Nucleus accumbens (tissue), 56 donors: Measurements from ENCODE around the gene TCAF2.
"Not testable (repeated sequence)": the region's sequence is repeated elsewhere in the genome, so short reads cannot be mapped to it uniquely, and the experiment has no call there.

Source experiments
- DNase-seq, 56 donors: peaks; one replicate each; lab custom pipeline; 2025; lab: John Stamatoyannopoulos, UW

Gene TCAF2

DNA sequence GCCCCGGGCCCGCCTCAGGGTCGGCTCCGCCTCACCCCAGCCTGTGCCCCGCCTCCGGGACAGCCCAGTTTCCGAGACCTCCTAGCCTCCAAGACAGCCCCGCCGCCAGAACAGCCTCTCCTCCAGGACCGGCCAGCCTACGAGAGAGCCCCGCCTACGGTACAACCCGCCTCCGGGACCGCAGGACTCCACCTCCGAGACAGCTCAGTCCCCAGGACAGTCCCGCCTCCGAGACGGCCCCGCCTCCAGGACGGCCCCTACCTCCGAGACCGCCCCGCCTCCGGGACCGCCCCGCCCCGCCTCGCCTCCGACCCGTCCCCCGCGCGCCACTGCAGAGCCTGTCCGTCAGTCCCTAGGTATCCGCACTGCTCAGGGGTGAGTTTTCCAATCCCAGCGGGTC lies at the start of gene TCAF2:
Gene TCAF2 (plus strand): TSS at position 329 of the 400 bp plus-strand sequence.
- not testable (repeated sequence) for DNase-seq

DNA sequence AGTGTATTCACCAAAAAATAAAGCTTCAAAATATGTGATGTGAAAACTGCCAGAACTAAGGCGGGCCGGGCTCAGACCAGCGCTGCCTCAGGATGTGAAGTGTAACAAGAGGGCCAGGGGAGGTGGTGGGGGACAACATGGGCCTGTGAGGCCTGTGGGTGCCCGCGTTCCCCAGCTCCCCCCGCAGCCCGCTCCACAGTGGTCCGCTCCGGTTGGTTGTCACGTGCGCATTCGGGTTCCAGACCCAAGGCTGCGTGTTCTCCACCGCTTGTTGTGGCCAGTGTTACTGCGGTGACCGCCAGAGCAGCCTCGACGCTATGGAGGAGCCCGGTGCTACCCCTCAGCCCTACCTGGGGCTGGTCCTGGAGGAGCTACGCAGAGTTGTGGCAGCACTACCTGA lies 49.3 kb upstream of the TCAF2 start, which contains the start of gene CTAGE15:
Gene CTAGE15 (plus strand): TSS at position 301 of the 400 bp plus-strand sequence. CDS start 17 bp downstream, at position 318.
- not testable (repeated sequence) for DNase-seq

DNA sequence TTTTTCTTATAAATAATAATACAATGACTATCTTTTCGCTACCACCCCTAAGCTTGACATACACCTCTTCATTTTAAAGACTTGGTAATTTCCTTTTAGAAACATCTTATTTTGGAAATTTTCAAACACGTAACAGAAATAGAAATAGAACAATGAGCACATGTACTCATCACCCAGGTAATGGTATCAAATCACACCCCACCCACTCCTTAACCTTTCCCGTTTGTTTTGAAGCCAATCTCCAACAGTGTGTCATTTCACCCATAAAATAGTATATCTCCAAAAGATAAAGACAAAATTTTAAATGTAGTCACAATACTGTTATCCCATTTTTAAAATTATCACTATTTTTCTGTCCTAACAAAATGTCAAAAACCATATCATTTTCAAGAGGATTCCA lies 32.6 kb upstream of the TCAF2 start:
- not testable (repeated sequence) for DNase-seq

DNA sequence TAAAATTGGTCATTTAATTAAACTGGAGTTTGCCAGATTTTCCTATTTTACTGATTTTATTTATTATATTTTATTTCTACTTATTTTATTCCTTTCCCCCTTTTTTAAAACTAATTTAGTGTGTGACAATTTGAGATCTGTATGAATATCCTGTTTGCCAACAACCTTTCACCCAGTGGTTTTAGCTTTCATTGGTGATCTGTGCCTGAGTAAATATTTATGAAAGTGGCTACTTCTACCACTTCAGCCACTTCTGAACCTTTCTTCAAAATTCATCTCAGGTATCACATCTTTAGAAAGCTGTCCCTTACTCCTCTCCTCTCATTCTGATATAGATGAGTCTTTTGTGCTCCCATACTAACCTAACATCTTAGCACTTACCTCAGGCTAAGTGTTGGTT lies 30.9 kb upstream of the TCAF2 start:
- DNase-seq: not testable (repeated sequence)

DNA sequence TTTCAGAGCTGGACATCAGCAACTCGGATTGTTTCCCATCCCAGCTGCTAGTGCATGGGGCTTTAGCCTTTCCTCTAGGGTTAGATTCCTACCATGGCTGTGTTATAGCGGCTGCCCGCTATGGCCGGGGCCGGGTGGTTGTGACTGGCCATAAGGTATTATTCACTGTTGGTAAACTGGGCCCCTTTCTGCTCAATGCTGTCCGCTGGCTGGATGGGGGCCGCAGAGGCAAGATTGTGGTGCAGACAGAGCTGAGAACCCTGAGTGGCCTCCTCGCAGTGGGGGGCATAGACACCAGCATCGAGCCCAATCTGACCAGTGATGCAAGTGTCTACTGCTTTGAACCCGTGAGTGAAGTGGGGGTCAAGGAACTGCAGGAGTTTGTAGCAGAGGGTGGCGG lies 22.7 kb upstream of the TCAF2 start:
- DNase-seq: not testable (repeated sequence)

DNA sequence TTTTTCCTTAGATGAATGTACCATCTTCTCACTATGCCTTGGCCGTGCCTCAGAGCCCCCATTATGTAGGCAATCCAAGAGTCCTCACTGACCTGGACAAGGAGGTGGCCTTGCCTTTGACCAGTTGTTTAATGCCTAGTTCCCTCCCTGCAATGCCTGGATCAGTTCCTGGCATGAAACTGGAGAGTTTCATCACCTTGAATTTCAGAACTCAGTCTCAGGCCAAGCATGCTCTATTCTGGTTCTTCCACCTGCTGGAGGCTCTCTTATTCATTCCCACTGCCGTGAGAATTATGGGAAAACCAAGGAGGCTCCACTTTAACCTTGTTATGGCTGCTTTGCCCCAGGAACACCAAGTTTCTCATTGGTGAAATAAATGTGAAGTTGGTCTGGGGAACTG lies 17.2 kb upstream of the TCAF2 start:
- not testable (repeated sequence) for DNase-seq

DNA sequence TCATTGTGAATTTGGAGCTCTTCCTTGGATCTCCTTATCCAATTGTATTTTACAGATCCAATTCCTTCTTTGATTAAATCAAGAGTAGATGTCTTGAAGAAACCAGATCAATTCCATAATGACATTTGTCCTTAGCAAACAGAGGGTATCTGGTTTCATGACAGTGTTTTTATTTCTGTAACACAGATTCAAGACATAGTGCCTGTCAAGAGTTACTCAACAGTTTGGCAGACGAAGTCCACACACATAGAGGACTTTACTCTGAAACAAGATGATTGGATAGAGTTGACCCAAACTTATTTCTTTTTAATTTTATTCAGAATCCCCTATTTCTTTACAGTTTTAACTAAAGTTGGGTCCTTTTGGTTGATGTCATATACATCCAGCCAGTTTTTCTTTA lies 14.7 kb upstream of the TCAF2 start:
- not testable (repeated sequence) for DNase-seq

DNA sequence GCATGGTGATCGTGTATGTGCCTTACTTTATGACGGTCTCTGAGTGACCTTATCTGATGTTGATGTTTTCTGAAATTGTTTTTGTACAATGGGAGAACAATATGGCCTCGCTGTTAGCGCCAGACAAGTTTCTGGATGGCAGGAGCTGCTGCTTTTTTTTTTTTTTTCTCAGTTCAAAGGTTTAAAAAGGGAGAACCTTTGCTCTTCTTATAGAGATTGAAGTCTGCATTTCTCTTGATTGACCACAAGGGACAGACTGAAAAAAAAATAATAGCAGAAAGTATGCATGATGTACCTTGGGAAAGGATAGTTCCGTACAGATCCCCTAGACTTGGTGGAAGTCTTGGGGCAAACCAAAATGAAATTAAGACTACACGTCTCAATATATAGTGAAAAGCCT lies 5.2 kb upstream of the TCAF2 start:
- not testable (repeated sequence) for DNase-seq

DNA sequence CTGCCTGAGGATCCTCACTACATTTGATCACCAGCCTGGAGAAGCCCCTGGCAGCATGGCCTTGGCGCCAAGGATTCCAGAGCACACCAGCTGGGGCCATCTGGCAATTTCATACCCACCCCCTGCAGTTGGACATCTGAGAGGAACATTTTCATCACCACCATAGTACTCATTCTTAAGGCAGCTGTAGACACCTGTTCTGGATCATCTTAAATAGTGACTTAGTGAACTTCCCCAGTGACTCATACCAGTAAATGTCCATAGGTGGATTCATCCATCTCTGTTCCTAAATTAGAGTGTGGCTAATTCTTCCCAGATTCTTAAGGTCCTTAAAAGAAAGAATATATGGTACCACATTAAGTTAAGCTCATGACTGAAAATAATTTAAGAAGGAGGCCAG lies 3.6 kb upstream of the TCAF2 start:
- DNase-seq: not testable (repeated sequence)

DNA sequence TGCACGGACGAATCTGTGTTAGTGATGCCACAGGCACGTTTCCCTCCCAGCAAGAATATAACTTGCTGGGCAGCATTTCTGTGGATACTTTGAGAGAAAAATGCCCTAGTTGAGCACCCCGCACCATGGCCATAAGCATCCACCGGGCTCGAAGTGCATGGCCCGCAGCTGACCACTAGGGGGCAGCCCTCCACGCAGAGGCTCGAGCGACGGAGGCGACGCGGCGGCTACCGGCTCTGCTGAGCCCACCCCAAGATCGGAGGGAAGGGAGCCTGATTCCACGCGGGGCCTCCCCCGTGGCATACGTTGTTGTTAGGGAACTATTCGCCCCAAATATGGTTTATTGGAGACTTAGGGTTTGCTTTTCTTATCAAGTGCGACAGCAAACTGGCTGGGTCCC lies 716 bp upstream of the TCAF2 start:
- not testable (repeated sequence) for DNase-seq

DNA sequence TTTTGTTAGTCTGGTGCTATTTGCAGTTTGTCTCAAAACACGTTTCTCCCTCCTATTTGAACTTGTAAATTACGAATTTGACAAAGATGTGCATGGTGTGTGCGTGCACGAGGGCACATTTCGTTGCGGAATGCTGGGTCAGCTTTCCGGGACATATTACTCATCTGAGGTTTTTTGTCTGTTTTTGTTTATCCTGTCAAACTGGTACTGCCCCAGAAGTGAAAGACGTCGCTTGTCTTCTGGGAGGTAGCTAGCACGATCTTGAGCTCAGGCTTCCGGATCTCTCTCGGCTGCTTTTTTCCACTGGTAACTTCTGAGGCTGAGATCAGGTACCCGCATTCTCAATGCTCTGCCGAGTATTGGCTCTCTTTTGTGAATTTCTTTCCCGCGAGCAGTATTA lies 401 bp downstream of the TCAF2 start:
- not testable (repeated sequence) for DNase-seq

DNA sequence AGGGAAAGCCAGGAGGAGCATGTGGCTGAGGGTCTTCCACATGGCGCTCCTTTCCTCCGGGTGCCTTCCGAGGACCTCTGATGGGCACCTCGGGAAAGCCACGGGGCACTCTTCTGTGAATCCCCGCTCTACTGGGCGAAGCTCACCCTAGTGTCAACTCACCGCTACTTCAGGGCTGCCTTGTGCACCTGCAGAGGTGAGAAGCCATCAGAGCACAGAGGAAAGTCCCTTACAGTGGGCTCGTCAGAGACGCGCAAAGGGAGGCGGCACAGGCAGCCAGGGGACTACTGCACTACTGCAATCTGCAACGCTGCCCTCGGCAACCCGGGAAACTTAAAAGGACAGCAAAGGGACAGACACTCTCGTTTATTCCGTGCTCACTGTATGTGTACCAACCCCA lies 1.4 kb downstream of the TCAF2 start:
- DNase-seq: not testable (repeated sequence)

DNA sequence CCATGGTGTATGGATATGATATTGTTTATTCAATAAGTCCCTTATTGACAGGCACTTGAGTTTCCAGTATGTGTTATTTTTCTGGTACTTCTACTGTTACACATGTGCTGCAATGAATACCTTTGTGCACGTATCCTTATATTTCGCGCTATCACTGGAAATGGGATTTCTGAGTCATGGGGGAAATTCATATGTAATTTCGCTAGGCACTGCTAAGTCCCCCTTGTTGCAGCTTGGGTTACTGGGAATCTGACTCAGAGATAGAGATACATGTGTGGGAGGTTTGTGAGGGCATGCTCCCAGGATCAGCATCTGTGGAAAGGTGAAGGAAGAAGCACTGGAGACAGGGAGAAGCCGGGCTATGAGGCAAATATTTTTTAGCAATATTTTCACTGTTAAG lies 9.9 kb downstream of the TCAF2 start:
- DNase-seq: not testable (repeated sequence)

DNA sequence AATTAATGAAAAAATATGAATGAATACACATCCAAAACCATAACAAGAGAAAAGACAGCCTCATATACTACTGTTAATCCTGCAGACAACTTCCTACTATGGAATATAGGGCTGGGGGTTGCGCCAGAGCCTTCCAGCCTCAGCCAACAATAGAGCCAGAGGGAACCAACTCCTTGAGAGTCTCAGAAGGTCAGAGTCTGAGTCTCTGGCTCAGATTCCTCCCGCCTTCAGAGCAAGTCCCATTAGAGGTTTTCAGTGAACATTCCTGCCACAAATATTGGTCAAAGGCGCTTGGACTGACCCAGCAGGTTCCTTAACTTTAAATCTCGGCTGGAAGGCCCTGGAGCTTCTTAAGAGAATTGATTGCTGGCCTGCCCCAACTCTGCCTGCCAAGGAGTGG lies 11.7 kb downstream of the TCAF2 start:
- not testable (repeated sequence) for DNase-seq

DNA sequence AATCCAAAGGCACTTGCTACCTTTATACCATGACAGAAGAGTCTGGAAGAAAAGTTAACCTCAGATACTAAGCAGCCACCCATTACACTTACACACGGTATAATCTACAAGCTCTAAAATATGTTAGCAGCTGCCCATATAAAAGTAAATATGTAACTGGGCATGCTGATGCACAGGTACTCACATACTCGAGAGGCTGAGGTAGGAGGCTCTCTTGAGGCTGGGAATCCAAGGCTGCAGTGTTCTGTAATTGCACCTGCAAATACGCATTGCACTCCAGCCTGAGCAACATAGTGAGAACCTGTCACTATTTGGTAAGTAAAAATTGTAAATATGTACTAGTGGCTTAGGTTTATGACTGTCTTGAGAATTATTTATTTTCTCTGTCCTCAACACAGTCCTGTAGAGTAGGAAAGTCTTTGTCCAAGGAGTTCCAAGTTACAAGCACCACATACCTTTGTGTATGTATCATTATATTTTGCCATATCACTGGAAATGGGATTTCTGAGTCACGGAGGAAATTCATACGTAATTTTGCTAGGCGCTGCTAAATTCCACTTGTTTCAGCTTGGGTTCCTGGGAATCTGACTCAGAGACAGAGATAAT lies 12.3 kb downstream of the TCAF2 start:
- not testable (repeated sequence) for DNase-seq

DNA sequence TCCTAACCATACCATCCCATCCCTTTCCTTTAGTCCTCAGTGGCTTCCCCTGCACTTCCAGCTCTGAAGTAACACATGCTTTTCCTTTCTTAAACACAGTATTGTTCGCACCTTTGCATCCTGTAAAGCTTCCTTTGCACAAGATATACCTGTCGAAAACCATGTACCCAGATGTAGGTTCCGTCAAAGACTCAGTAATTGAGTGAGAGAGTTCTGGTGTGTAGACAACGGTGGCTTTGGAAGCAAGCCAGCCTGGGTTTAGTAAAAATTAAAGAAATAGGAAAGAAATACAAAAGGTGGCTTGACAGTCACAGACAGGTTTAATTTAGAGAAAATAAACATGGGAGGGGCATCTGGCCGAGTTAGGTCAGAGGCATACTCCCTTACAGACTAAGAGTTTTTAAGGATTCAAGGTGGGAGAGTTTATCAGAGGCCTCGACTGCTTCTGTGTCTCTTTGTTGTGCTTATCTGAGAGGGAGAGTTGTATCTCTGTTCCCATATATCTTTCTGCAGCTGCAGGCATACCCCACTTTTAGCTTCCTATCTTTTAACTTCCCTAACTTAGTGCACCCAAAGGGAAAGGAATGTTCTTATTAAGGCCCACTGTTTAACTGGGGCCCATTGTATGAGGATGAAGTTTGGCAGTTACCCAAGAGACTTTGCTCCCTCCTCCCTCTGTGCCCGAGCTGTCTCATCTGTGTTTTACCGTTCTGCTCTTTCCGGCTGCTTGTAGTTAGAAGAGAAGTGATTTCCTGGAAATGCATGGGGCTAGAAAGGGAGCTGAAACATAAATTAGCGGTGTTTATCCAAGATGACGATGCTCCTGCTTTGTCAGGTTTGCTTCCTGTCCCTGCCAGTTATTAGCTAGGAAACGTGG lies 14.8 kb downstream of the TCAF2 start:
- DNase-seq: not testable (repeated sequence)

DNA sequence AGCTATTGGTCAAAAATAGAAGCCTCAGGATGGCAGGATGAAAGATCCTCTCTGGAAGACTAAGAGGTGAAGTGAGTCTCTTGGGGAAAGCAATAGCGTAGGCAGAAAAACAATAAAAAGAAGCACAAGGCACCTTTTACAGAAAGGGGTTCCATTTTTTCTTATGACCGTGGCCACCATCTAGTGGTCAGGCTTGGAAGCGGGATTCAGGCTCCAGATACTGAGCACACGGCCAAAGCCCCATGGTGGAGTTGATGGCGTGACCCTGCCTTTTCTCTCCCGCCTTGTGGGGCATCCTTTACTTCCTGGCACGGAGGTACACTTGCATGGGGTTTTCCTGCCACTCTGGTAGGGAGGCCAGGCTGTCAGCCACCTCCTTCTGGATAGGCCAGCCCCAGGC lies 18.6 kb downstream of the TCAF2 start:
- DNase-seq: not testable (repeated sequence)

DNA sequence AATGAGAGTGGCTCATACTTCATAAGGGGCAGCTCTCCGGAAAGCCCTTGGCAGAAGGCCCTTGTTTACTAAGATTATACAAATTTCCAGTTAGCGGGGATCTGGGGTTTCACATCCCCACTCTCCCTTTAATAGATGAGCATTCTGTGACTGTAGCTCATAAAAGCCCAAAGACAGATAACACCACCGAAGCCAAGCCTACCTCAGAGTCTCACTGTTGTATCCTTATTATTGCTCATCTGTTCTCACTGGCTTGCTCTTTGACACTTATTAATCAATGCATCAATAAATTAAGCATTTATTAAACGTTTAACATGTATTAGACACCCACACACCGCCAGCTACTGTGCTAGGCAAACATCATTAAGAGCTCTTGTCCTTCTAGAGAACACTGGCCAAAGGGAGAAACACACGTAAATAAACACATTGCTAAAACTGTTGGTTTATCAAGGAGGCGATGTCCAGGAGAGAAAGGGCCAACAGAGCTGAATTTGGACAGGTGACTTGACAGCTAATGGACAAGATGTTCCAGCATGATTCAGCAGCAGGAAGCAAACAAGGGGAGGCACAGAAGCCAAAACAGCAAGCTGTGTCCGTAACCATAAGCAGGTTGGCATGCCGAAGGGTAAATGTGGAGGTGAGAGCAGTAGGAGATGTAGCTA lies 19.9 kb downstream of the TCAF2 start:
- DNase-seq: not testable (repeated sequence)

DNA sequence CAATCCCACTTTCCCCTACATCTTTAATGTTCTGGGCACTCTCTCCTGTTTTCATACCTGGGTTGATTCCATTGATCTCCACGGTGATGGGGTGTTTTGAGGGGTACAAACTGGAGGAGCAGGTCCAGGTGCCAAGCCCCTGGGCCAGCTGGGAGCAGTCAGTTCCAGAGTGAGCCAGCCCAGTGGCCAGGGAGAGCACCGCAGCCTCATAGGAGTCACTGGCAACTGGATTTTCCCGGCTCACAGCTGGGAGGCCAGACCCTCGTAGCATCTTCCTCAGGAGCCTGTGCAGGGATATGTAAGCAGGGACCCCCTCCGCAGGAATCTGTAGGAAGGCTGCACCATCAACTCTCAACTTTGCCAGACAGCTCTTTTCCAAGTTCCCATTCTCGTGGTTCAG lies 25.8 kb downstream of the TCAF2 start:
- not testable (repeated sequence) for DNase-seq

DNA sequence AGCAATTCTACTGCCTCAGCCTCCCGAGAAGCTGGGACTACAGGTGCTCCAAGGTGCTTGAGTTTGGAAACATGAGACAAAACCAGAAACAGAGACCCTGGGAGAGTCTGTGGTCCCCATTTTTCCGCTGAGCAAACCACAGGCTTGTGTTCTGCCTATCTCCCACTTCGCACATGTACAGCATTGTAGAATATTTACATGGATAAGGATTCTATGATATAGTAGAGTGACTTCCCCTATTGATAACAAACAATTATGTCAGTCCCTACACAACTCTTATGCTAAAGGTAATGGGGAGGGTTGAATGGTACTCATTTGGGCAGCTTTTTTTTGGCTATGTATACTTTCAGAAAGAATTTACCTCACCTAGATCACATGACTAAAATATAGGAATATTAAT lies 29.1 kb downstream of the TCAF2 start:
- not testable (repeated sequence) for DNase-seq

DNA sequence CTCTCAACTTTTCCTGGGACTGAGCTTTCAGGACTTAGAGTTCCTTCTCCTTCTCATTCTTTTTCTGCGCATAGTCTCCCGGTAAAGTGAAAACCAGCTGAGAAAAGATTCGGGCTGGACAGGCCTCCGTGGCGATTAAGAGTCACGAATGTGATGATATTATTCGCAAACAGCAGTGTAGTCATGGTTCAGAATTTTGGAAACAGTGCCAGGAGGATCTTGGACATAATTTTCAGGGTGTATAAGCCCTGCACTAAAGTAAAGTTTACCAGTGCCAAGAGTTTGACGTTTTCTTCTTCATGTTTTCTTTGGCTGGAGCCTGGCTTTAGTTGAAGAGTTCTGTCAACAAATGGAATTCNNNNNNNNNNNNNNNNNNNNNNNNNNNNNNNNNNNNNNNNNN lies 29.7 kb downstream of the TCAF2 start:
- not testable (repeated sequence) for DNase-seq
